K562 (cell line): ENCODE results near the gene PSRC1. TPM values are rescaled to one million over a fixed set of nuclear protein-coding genes. Genes with fewer than 3 reads are reported as not detected.

Source experiments
- BRCA1 ChIP-seq, 2 experiments: fragments of 450-650 bp in 1 of 2; sonication (generic) in 1 of 2; formaldehyde crosslinking in 1 of 2; IDR thresholded peaks; 2 replicates each; pipeline versions ENCODE4 v1.5.0 to v1.6.1; 2017 to 2020; ENCODE audit warnings: mild to moderate bottlenecking in 1 of 2, missing genetic modification reagents in 1 of 2
- CHD4 ChIP-seq: fragments of 200-600 bp; sonication (generic); IDR thresholded peaks from 3 replicates; pipeline ENCODE4 v1.6.1; 2012; ENCODE audit warnings: low read depth, mild to moderate bottlenecking, mixed read lengths, low read length, inconsistent platforms; ENCODE audit not compliant: insufficient read depth, insufficient replicate concordance, poor library complexity, severe bottlenecking
- ELF2 ChIP-seq: fragments of 250-450 bp; sonication (Bioruptor Pico); IDR thresholded peaks from 2 replicates; pipeline ENCODE4 v1.5.0; 2021; ENCODE audit warnings: mild to moderate bottlenecking
- FOXJ3 ChIP-seq: sonication (generic); formaldehyde crosslinking; IDR thresholded peaks from 2 replicates; pipeline ENCODE4 v1.4.0; 2020; ENCODE audit warnings: mild to moderate bottlenecking, missing genetic modification reagents
- HDAC6 ChIP-seq: IDR thresholded peaks from 2 replicates; pipeline ENCODE4 v1.6.1; 2012; ENCODE audit warnings: low read depth, mild to moderate bottlenecking, control low read depth, inconsistent platforms, low read length, moderate library complexity
- HMGN3 ChIP-seq: IDR thresholded peaks from 2 replicates; pipeline ENCODE4 v1.6.1; 2011; ENCODE audit warnings: borderline replicate concordance, low read depth, mild to moderate bottlenecking, mixed read lengths, low read length; ENCODE audit not compliant: insufficient read length; ENCODE audit errors: extremely low read depth
- KLF16 ChIP-seq: IDR thresholded peaks from 2 replicates; pipeline ENCODE4 v1.6.1; 2016; ENCODE audit warnings: antibody characterized with exemption
- MAZ ChIP-seq, 2 experiments: fragments of 450-650 bp in 1 of 2; sonication (generic) in 1 of 2; formaldehyde crosslinking; IDR thresholded peaks in 1 of 2; conservative IDR thresholded peaks in 1 of 2; 2 replicates each; pipeline versions ENCODE4 v1.4.0 to v1.5.0; 2020; ENCODE audit warnings: mild to moderate bottlenecking in 1 of 2, missing genetic modification reagents in 1 of 2
- NFIX ChIP-seq: fragments of 250-450 bp; sonication (Bioruptor Pico); IDR thresholded peaks from 2 replicates; pipeline ENCODE4 v1.4.0; 2020; ENCODE audit warnings: low read depth, mild to moderate bottlenecking, moderate library complexity
- NR2C2 ChIP-seq, 2 experiments: fragments of 200-800 bp in 1 of 2; sonication (Bioruptor generic) in 1 of 2; sonication (generic) in 1 of 2; formaldehyde crosslinking in 1 of 2; IDR thresholded peaks; 2 replicates each; pipeline versions ENCODE4 v1.6.1 to v1.8.0; 2016 to 2022; ENCODE audit warnings: mild to moderate bottlenecking in 1 of 2, missing compliant biosample characterization in 1 of 2, missing genetic modification characterization in 1 of 2, missing genetic modification reagents in 1 of 2
- PHF8 ChIP-seq: fragments of 200-600 bp; sonication (generic); IDR thresholded peaks from 2 replicates; pipeline ENCODE4 v1.6.1; 2012; ENCODE audit warnings: mixed run types, mild to moderate bottlenecking, inconsistent platforms, low read length, moderate library complexity, borderline replicate concordance
- RFX7 ChIP-seq: fragments of 250-450 bp; sonication (Bioruptor Pico); IDR thresholded peaks from 2 replicates; pipeline ENCODE4 v1.5.1; 2021; ENCODE audit warnings: mild to moderate bottlenecking
- SAP30 ChIP-seq: fragments of 200-600 bp; sonication (generic); IDR thresholded peaks from 2 replicates; pipeline ENCODE4 v1.6.1; 2012; ENCODE audit warnings: borderline replicate concordance, low read depth, mild to moderate bottlenecking, moderate library complexity, low read length, control low read depth, inconsistent platforms; ENCODE audit not compliant: insufficient read depth, poor library complexity, severe bottlenecking
- SMARCC2 ChIP-seq: fragments of 450-650 bp; IDR thresholded peaks from 2 replicates; pipeline ENCODE4 v1.6.1; 2017; ENCODE audit warnings: antibody characterized with exemption, moderate library complexity, mild to moderate bottlenecking, low read depth
- SPI1 ChIP-seq: IDR thresholded peaks from 2 replicates; pipeline ENCODE4 v1.6.1; 2011; ENCODE audit warnings: low read depth, low read length, control low read depth, borderline replicate concordance
- TAF7 ChIP-seq: fragments of 450-650 bp; IDR thresholded peaks from 2 replicates; pipeline ENCODE4 v1.6.1; 2016; ENCODE audit warnings: missing genetic modification characterization, missing compliant biosample characterization
- TEAD1 ChIP-seq, 2 experiments: fragments of 450-650 bp in 1 of 2; sonication (generic) in 1 of 2; formaldehyde crosslinking; IDR thresholded peaks; 2 replicates each; pipeline versions ENCODE4 v1.4.0 to v1.8.0; 2020 to 2022; ENCODE audit warnings: mild to moderate bottlenecking in 2 of 2, missing genetic modification reagents in 1 of 2
- TFAM ChIP-seq: fragments of 250-450 bp; sonication (Bioruptor Pico); conservative IDR thresholded peaks from 2 replicates; pipeline ENCODE4 v1.5.0; 2021; ENCODE audit warnings: mild to moderate bottlenecking, moderate library complexity
- ZNF124 ChIP-seq: sonication (generic); formaldehyde crosslinking; IDR thresholded peaks from 2 replicates; pipeline ENCODE4 v1.8.1; 2022; ENCODE audit warnings: missing genetic modification reagents
- ZNF41 ChIP-seq: fragments of 250-450 bp; sonication (Bioruptor Pico); conservative IDR thresholded peaks from 2 replicates; pipeline ENCODE4 v1.4.0; 2020; ENCODE audit warnings: mild to moderate bottlenecking
- polyA plus RNA-seq, 8 experiments: library from polyadenylated mRNA; depleted of rRNA in 4 of 8; stranded (reverse) in 5 of 8; unstranded in 3 of 8; fragments of >200 nt; fragmentation: Nextera tagmentation in 2 of 8; fragmentation: Illumina TruSeq in 1 of 8; extraction: Ambion mirVana in 2 of 8; extraction: Trizol in 1 of 8; gene quantifications; 2 replicates each; pipeline versions ENCODE4 v1.2.1 to v1.2.3, GENCODE V29; 2011 to 2014; ENCODE audit warnings: inconsistent platforms in 1 of 8, missing spikeins in 1 of 8
- total RNA-seq, 7 experiments: library from RNA; depleted of rRNA in 6 of 7; stranded (reverse); fragments of >200 nt in 6 of 7; fragmentation: Illumina TruSeq in 2 of 7; extraction: Trizol in 2 of 7; gene quantifications; 2 replicates each; pipeline versions ENCODE4 v1.2.1 to v1.2.3, GENCODE V29; 2011 to 2021; ENCODE audit warnings: low replicate concordance in 1 of 7
- TF ChIP-seq, protein P1 (sequence below): IDR thresholded peaks from 2 replicates; pipeline ENCODE4 v1.6.1; 2012; ENCODE audit warnings: low read depth, low read length, improper control_type of control experiment, borderline replicate concordance
- TF ChIP-seq, protein P2 (sequence below): fragments of 450-650 bp; formaldehyde crosslinking; IDR thresholded peaks from 2 replicates; pipeline ENCODE4 v1.4.0; 2020; ENCODE audit warnings: mild to moderate bottlenecking
- TF ChIP-seq, protein P3 (sequence below): sonication (generic); formaldehyde crosslinking; IDR thresholded peaks from 2 replicates; pipeline ENCODE4 v1.8.0; 2022; ENCODE audit warnings: mild to moderate bottlenecking, missing genetic modification reagents

Gene PSRC1
- total and polyA plus RNA-seq, 9 of the 15 experiments (the other 6 are each of a cell fraction or from before 2014, with no cell fraction given): 6.5 to 65.2 (median 39.3) TPM

DNA sequence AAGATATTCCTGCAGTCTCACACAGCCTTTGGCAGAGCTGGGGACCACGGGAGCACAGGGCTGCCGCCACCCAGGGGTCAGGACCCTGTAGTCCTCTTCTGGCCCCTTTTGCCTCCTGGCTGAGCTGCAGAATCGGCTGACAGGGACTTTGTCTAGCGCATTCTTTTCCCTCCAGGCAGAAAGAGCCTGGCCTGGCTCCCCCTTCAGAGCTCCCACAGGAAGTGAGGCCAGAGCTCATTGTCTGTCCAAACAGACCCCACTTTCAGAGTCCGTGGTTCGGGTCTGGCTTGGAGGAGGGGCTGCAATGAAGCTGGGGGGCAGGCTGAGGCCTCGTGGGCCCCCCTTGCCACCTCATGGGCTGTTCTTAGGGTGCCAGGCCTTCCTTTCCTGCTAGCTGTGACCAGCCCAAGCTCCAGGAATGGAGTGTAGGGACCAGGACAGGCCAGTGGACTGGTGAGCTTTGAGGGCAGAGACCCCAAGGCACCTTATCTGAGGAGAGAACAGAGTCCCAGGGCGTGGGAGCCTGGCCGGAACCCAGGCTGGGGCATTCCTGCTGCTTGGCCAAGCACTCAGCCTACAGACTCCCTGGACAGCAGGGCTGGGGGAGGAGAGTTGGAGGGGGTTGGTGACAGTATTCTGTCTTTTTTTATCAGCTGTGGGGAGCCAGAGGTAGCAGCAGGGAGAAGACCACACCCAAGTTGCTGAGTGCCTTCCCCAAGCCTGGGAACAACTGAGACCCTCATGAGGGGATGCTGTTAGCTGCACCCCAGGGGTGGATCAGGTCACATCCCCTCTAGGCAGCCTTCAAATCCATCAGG lies 28.9 kb downstream of the PSRC1 start (continued):
- TF ChIP-seq SAP30: no peak
- TF ChIP-seq KLF16: peak; percentile 37; the same call in 1 of the 2 replicates
- TF ChIP-seq NR2C2 (CRISPR knock-in tag; IDR thresholded peaks at IDR 0.05): no peak
- no peak for TF ChIP-seq NR2C2 (tag; IDR thresholded peaks at IDR 0.05)
- no peak for TF ChIP-seq TFAM
- TF ChIP-seq, protein P1, sequence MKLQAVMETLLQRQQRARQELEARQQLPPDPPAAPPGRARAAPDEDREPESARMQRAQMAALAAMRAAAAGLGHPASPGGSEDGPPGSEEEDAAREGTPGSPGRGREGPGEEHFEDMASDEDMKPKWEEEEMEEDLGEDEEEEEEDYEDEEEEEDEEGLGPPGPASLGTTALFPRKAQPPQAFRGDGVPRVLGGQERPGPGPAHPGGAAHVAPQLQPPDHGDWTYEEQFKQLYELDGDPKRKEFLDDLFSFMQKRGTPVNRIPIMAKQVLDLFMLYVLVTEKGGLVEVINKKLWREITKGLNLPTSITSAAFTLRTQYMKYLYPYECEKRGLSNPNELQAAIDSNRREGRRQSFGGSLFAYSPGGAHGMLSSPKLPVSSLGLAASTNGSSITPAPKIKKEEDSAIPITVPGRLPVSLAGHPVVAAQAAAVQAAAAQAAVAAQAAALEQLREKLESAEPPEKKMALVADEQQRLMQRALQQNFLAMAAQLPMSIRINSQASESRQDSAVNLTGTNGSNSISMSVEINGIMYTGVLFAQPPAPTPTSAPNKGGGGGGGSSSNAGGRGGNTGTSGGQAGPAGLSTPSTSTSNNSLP: no peak
- TF ChIP-seq NFIX (CRISPR knock-in tag): no peak
- TF ChIP-seq MAZ (CRISPR knock-in tag; conservative IDR thresholded peaks at IDR 0.05 in 1 of 2, IDR thresholded peaks at IDR 0.05 in 1 of 2): no peak; a peak in 3 of 4 replicates
- TF ChIP-seq BRCA1 (IDR thresholded peaks at IDR 0.05): no peak
- no peak for TF ChIP-seq BRCA1 (CRISPR knock-in tag; IDR thresholded peaks at IDR 0.05)
- TF ChIP-seq HDAC6: no peak
- no peak for TF ChIP-seq RFX7 (CRISPR knock-in tag)
- no peak for TF ChIP-seq ZNF124 (CRISPR knock-in tag)
- TF ChIP-seq, protein P2, sequence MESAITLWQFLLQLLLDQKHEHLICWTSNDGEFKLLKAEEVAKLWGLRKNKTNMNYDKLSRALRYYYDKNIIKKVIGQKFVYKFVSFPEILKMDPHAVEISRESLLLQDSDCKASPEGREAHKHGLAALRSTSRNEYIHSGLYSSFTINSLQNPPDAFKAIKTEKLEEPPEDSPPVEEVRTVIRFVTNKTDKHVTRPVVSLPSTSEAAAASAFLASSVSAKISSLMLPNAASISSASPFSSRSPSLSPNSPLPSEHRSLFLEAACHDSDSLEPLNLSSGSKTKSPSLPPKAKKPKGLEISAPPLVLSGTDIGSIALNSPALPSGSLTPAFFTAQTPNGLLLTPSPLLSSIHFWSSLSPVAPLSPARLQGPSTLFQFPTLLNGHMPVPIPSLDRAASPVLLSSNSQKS (CRISPR knock-in tag): no peak
- TF ChIP-seq SMARCC2: no peak
- no peak for TF ChIP-seq HMGN3
- TF ChIP-seq CHD4: no peak
- peak; percentile 14; the same call in 1 of the 2 replicates for TF ChIP-seq PHF8
- TF ChIP-seq ELF2: no peak
- no peak for TF ChIP-seq FOXJ3 (CRISPR knock-in tag)
- no peak for TF ChIP-seq TAF7 (tag)
- TF ChIP-seq, protein P3, sequence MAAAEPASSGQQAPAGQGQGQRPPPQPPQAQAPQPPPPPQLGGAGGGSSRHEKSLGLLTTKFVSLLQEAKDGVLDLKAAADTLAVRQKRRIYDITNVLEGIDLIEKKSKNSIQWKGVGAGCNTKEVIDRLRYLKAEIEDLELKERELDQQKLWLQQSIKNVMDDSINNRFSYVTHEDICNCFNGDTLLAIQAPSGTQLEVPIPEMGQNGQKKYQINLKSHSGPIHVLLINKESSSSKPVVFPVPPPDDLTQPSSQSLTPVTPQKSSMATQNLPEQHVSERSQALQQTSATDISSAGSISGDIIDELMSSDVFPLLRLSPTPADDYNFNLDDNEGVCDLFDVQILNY: no peak
- no peak; a peak in 1 of 4 replicates for TF ChIP-seq TEAD1 (CRISPR knock-in tag; IDR thresholded peaks at IDR 0.05)
- no peak for TF ChIP-seq ZNF41 (CRISPR knock-in tag)
- no peak for TF ChIP-seq SPI1
